Neural cell (in vitro differentiated cells): ENCODE results near the gene FANCC. TPM values are rescaled to one million over a fixed set of nuclear protein-coding genes. Genes with fewer than 3 reads are reported as not detected.

ENCODE experiments used
- H2AFZ ChIP-seq: fragments of 200-600, 300-800 bp; sonication (generic), shearing (Covaris generic); 2 replicates; pipeline ENCODE4 v1.6.0; 2014; ENCODE audit warnings: low read depth, mild to moderate bottlenecking, antibody characterized with exemption, low read length, moderate library complexity
- H3F3A ChIP-seq: fragments of 200-600 bp; shearing (Covaris generic); 2 replicates; pipeline ENCODE4 v1.6.1; 2016; ENCODE audit warnings: mild to moderate bottlenecking, moderate library complexity, mixed read lengths, antibody characterized with exemption, low read length; ENCODE audit not compliant: insufficient read depth, poor library complexity, severe bottlenecking
- H3K27ac ChIP-seq: fragments of 200-600, 300-800 bp; sonication (generic), shearing (Covaris generic); 2 replicates; pipeline ENCODE4 v1.5.1; 2014; ENCODE audit warnings: mild to moderate bottlenecking, low read length, moderate library complexity
- H3K27me3 ChIP-seq: fragments of 300-800, 200-600 bp; sonication (generic), shearing (Covaris generic); 2 replicates; pipeline ENCODE4 v1.6.0; 2014; ENCODE audit warnings: mild to moderate bottlenecking, low read depth, low read length, moderate library complexity; ENCODE audit not compliant: insufficient read depth
- H3K36me3 ChIP-seq: fragments of 300-800, 200-600 bp; sonication (generic), shearing (Covaris generic); 2 replicates; pipeline ENCODE4 v1.5.1; 2014; ENCODE audit warnings: mild to moderate bottlenecking, antibody characterized with exemption, low read length, moderate library complexity; ENCODE audit not compliant: insufficient read depth
- H3K4me2 ChIP-seq: fragments of 300-800, 200-600 bp; sonication (generic), shearing (Covaris generic); 2 replicates; pipeline ENCODE4 v1.6.0; 2014; ENCODE audit warnings: mild to moderate bottlenecking, low read length
- H3K4me3 ChIP-seq: fragments of 300-800, 200-600 bp; sonication (generic), shearing (Covaris generic); 2 replicates; pipeline ENCODE4 v1.5.1; 2014; ENCODE audit warnings: mild to moderate bottlenecking, low read length, moderate library complexity
- H3K79me2 ChIP-seq: fragments of 200-600 bp; shearing (Covaris generic); replicated peaks from 2 replicates; pipeline ENCODE4 v1.6.0; 2014; ENCODE audit warnings: mild to moderate bottlenecking, low read length, moderate library complexity; ENCODE audit not compliant: insufficient read depth
- H3K9ac ChIP-seq: fragments of 300-800, 200-600 bp; sonication (generic), shearing (Covaris generic); 2 replicates; pipeline ENCODE4 v1.6.1; 2016; ENCODE audit warnings: mild to moderate bottlenecking, low read length, mixed read lengths
- H3K9me2 ChIP-seq: fragments of 200-600 bp; shearing (Covaris generic); 2 replicates; pipeline ENCODE4 v1.6.1; 2016; ENCODE audit warnings: mild to moderate bottlenecking, low read length, mixed read lengths; ENCODE audit not compliant: insufficient read depth
- H3K9me3 ChIP-seq: fragments of 200-600, 300-800 bp; sonication (generic), shearing (Covaris generic); 2 replicates; pipeline ENCODE4 v1.6.1; 2016; ENCODE audit warnings: mild to moderate bottlenecking, mixed run types, low read length, moderate library complexity, mixed read lengths
- H4K20me1 ChIP-seq: fragments of 200-600 bp; shearing (Covaris generic); 2 replicates; pipeline ENCODE4 v1.6.1; 2016; ENCODE audit warnings: mild to moderate bottlenecking, mixed run types; ENCODE audit not compliant: insufficient read depth
- EP300 ChIP-seq: fragments of 450-650 bp; conservative IDR thresholded peaks from 2 replicates; pipeline ENCODE4 v1.6.1; 2014; ENCODE audit warnings: antibody characterized with exemption, mild to moderate bottlenecking, moderate library complexity; ENCODE audit not compliant: poor library complexity, severe bottlenecking
- EZH2 ChIP-seq: fragments of 200-600, 300-800 bp; shearing (Covaris generic), sonication (generic); IDR thresholded peaks from 2 replicates; pipeline ENCODE4 v1.6.1; 2014; ENCODE audit warnings: antibody characterized with exemption, low read length, borderline replicate concordance, mild to moderate bottlenecking; ENCODE audit not compliant: insufficient read depth, poor library complexity, severe bottlenecking
- MXI1 ChIP-seq: fragments of 450-650 bp; conservative IDR thresholded peaks from 2 replicates; pipeline ENCODE4 v1.6.1; 2014; ENCODE audit warnings: antibody characterized with exemption, mild to moderate bottlenecking; ENCODE audit not compliant: poor library complexity, severe bottlenecking
- POLR2AphosphoS5 ChIP-seq: IDR thresholded peaks from 2 replicates; pipeline ENCODE4 v1.6.1; 2012
- RAD21 ChIP-seq: fragments of 450-650 bp; conservative IDR thresholded peaks from 2 replicates; pipeline ENCODE4 v1.6.1; 2014; ENCODE audit warnings: antibody characterized with exemption, mild to moderate bottlenecking, moderate library complexity
- SMC3 ChIP-seq: fragments of 450-650 bp; conservative IDR thresholded peaks from 2 replicates; pipeline ENCODE4 v1.6.1; 2014; ENCODE audit warnings: antibody characterized with exemption, mild to moderate bottlenecking, moderate library complexity; ENCODE audit not compliant: poor library complexity
- TAF1 ChIP-seq: IDR thresholded peaks from 2 replicates; pipeline ENCODE4 v1.6.1; 2012; ENCODE audit warnings: low read depth
- polyA plus RNA-seq: library from polyadenylated mRNA; depleted of rRNA; stranded (reverse); fragments of >200 nt; gene quantifications from 2 replicates; pipeline ENCODE4 v1.2.3, GENCODE V29; 2014
- TF ChIP-seq, protein P1 (sequence below): fragments of 450-650 bp; IDR thresholded peaks from 2 replicates; pipeline ENCODE4 v1.5.1; 2014; ENCODE audit warnings: antibody characterized with exemption, mild to moderate bottlenecking, moderate library complexity; ENCODE audit not compliant: poor library complexity, severe bottlenecking
- TF ChIP-seq, protein P2 (sequence below): IDR thresholded peaks from 2 replicates; pipeline ENCODE4 v1.6.1; 2012; ENCODE audit warnings: borderline replicate concordance

The FANCC gene
- polyA plus RNA-seq, 1 donor from 2014 or later = 9.7 TPM

DNA sequence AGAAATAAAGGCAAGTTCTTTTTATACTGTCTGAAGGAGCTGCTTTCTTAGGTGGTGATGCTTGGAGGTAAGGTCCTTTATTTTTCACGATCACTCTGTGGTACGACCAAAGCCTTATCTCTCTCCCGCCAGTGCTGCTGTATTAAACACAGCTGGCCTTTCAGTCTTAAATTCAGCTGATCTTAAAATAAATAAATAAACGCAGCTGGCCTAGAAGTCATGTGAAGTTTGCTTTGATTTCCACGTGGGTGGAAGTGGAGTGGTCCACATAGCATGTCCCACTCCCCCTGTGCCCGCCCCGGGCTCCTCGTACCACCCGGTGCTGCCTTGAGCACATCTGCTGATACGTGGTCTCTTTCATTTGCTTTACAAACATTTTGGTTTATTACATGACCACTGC lies 260.4 kb downstream of the FANCC start:
- Histone ChIP-seq H4K20me1 (no peaks in the 10 kb centered on the region), H3K79me2 (no peaks in the 10 kb centered on the region)

DNA sequence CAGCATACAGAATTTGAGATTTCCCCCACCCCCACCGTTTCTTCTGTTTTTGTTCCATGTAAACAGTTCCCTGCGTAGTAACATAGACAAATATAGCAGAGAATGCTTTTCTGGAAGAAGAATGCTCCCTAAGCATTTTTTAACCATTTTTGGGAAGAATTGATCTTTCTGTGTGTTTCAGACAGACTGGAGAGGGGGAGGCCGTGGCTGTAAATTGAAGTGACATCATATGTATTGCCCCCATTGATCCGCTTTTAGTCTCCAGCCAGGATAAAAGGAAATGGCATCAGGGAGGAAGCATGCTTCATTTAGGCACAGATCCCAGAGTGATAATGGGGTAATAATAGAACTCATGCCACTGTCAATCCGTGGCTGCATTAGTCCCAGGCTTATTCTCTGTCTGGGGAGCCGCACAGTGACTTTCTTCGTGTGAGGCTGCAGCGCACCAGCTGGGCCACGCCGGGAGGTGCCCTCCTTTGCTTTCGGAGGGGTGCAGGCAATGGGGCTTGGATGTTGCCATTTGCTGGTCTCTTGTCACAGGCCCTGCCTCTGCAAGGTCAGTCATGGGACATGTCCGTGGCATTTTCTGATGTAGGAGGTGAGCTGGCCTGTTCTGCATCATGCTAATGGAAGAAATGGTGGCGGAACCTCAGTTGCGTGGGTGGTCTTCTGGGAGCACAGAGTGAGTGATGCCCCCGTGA lies 261.5 kb downstream of the FANCC start:
- Histone ChIP-seq H3K36me3 (no peaks in the 10 kb centered on the region), H3F3A (no peaks in the 10 kb centered on the region), H2AFZ (no peak overlapping the region), H3K79me2 (no peaks in the 10 kb centered on the region), H3K27ac (peak overlapping the region; percentile 21), H3K9me2 (no peaks in the 10 kb centered on the region), H3K4me2 (no peak overlapping the region), H4K20me1 (no peaks in the 10 kb centered on the region), H3K9me3 (no peaks in the 10 kb centered on the region), H3K4me3 (peak overlapping the region; percentile 17), H3K27me3 (no peaks in the 10 kb centered on the region), H3K9ac (no peak overlapping the region)
- TF ChIP-seq MXI1 (no peak), POLR2AphosphoS5 (peak; percentile 25)

More for the DNA sequence above, 260.4 kb downstream of the FANCC start:
- no peak overlapping the region for H3K4me3 ChIP-seq
- H3K9ac ChIP-seq = no peak overlapping the region
- H3K27ac ChIP-seq = no peak overlapping the region
- TF ChIP-seq, protein P1, sequence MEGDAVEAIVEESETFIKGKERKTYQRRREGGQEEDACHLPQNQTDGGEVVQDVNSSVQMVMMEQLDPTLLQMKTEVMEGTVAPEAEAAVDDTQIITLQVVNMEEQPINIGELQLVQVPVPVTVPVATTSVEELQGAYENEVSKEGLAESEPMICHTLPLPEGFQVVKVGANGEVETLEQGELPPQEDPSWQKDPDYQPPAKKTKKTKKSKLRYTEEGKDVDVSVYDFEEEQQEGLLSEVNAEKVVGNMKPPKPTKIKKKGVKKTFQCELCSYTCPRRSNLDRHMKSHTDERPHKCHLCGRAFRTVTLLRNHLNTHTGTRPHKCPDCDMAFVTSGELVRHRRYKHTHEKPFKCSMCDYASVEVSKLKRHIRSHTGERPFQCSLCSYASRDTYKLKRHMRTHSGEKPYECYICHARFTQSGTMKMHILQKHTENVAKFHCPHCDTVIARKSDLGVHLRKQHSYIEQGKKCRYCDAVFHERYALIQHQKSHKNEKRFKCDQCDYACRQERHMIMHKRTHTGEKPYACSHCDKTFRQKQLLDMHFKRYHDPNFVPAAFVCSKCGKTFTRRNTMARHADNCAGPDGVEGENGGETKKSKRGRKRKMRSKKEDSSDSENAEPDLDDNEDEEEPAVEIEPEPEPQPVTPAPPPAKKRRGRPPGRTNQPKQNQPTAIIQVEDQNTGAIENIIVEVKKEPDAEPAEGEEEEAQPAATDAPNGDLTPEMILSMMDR = no peak
- TF ChIP-seq EZH2 = no peak
- TF ChIP-seq SMC3 = no peak
- no peak for TF ChIP-seq RAD21
- no peak for TF ChIP-seq TAF1
- TF ChIP-seq, protein P2, sequence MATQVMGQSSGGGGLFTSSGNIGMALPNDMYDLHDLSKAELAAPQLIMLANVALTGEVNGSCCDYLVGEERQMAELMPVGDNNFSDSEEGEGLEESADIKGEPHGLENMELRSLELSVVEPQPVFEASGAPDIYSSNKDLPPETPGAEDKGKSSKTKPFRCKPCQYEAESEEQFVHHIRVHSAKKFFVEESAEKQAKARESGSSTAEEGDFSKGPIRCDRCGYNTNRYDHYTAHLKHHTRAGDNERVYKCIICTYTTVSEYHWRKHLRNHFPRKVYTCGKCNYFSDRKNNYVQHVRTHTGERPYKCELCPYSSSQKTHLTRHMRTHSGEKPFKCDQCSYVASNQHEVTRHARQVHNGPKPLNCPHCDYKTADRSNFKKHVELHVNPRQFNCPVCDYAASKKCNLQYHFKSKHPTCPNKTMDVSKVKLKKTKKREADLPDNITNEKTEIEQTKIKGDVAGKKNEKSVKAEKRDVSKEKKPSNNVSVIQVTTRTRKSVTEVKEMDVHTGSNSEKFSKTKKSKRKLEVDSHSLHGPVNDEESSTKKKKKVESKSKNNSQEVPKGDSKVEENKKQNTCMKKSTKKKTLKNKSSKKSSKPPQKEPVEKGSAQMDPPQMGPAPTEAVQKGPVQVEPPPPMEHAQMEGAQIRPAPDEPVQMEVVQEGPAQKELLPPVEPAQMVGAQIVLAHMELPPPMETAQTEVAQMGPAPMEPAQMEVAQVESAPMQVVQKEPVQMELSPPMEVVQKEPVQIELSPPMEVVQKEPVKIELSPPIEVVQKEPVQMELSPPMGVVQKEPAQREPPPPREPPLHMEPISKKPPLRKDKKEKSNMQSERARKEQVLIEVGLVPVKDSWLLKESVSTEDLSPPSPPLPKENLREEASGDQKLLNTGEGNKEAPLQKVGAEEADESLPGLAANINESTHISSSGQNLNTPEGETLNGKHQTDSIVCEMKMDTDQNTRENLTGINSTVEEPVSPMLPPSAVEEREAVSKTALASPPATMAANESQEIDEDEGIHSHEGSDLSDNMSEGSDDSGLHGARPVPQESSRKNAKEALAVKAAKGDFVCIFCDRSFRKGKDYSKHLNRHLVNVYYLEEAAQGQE = no peak
- no peak for TF ChIP-seq EP300
- TF ChIP-seq POLR2AphosphoS5 = no peak
- TF ChIP-seq MXI1 = no peak
- H3F3A ChIP-seq = no peaks in the 10 kb centered on the region
- H3K36me3 ChIP-seq = no peaks in the 10 kb centered on the region
- H3K9me3 ChIP-seq = no peaks in the 10 kb centered on the region
- H3K4me2 ChIP-seq = no peak overlapping the region
- no peaks in the 10 kb centered on the region for H3K27me3 ChIP-seq
- H2AFZ ChIP-seq = no peak overlapping the region
- H3K9me2 ChIP-seq = no peaks in the 10 kb centered on the region
